NB4 (cell line): ENCODE data around the gene SMYD3.

Experiments used
- CTCF ChIP-seq: IDR thresholded peaks from one replicate; pipeline ENCODE4 v1.5.1; 2012; ENCODE audit warnings: low read depth, low read length
- POLR2A ChIP-seq: IDR thresholded peaks from 2 replicates; pipeline ENCODE4 v1.6.1; 2011; ENCODE audit warnings: mild to moderate bottlenecking; ENCODE audit not compliant: insufficient read length; ENCODE audit errors: extremely low read depth

DNA sequence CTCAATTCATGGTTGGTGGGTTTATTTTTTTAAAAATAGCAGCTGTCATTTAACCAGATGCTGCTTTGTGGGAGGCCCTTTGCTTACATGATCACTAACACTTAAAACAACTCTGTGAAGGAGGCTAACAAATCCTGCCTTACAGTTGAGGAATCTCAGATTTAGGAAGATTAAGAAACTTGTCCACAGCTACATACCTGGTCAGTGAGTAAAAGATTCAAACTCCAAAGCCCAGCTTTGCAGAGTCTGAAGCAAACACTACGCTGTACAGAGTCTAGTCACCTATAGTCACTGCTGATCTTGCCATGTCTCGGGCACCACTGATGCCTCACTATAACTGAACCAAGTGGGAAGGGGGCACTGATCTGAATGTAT is 535.4 kb downstream of the SMYD3 start:
- TF ChIP-seq POLR2A, result no peak
- no peak for TF ChIP-seq CTCF
